Activated CD8-positive, alpha-beta memory T cell treated with anti-CD3 and anti-CD28 coated beads for 4 hours (primary cell): ENCODE data around the gene ZFP1.

Experiments used
- DNase-seq, 2 donors: peaks; one replicate each; pipeline ENCODE4 v3.0.0-alpha.2; 2020; ENCODE audit warnings: low read depth in 2 of 2

The ZFP1 gene

GRCh38 chr16:75152635-75153034 is 4.3 kb downstream of the ZFP1 start:
- no peak for DNase-seq

GRCh38 chr16:75160386-75160785 is 12.1 kb downstream of the ZFP1 start:
- no peak for DNase-seq

- no peak for DNase-seq
These were observed 21.6 kb downstream of the ZFP1 start for GRCh38 chr16:75169899-75170405.

- no peak for DNase-seq
These were observed 24.3 kb downstream of the ZFP1 start for GRCh38 chr16:75172578-75172977.

GRCh38 chr16:75175074-75175473 is 26.8 kb downstream of the ZFP1 start:
- DNase-seq: no peak

- DNase-seq: no peak
These were observed 28.6 kb downstream of the ZFP1 start for GRCh38 chr16:75176926-75177325.

- no peak for DNase-seq
These were observed 30.9 kb downstream of the ZFP1 start for GRCh38 chr16:75179208-75179607.

- no peak for DNase-seq
These were observed 33.3 kb downstream of the ZFP1 start for GRCh38 chr16:75181630-75182029.

- DNase-seq: no peak
These were observed 40.6 kb downstream of the ZFP1 start for GRCh38 chr16:75188832-75189477.

GRCh38 chr16:75189638-75190245 is 41.4 kb downstream of the ZFP1 start:
- no peak for DNase-seq

GRCh38 chr16:75192606-75193264 is 44.4 kb downstream of the ZFP1 start:
- no peak for DNase-seq

- DNase-seq: no peak
These were observed 44.9 kb downstream of the ZFP1 start for GRCh38 chr16:75193265-75193650.

- DNase-seq: no peak
These were observed 45.6 kb downstream of the ZFP1 start for GRCh38 chr16:75193730-75194444.

- no peak for DNase-seq
These were observed 47.8 kb downstream of the ZFP1 start for GRCh38 chr16:75195811-75196790.

- no peak for DNase-seq
These were observed 48.5 kb downstream of the ZFP1 start for GRCh38 chr16:75196836-75197235.

- DNase-seq: no peak
These were observed 49.3 kb downstream of the ZFP1 start for GRCh38 chr16:75197522-75198134.

- DNase-seq: no peak
These were observed 49.8 kb downstream of the ZFP1 start for GRCh38 chr16:75198135-75198600.

GRCh38 chr16:75202069-75202590 is 53.8 kb downstream of the ZFP1 start:
- DNase-seq: no peak

- no peak for DNase-seq
These were observed 54.8 kb downstream of the ZFP1 start for GRCh38 chr16:75203096-75203495.

GRCh38 chr16:75203667-75204409 is 55.5 kb downstream of the ZFP1 start:
- no peak for DNase-seq
